Gastrocnemius medialis (tissue), 4 donors: ENCODE results near the gene DENND5B. TPM values are rescaled to one million over a fixed set of nuclear protein-coding genes. Genes with fewer than 3 reads are reported as not detected.

ENCODE experiments used
- ATAC-seq, 2 donors: fragments of 150-250 bp; one replicate each; pipeline ENCODE4 v1.9.1; 2016
- DNase-seq, 2 donors: peaks; one replicate each; pipeline ENCODE4 v3.0.0-alpha.2; 2019
- H3K27ac ChIP-seq, 4 donors: fragments of 200-600 bp; sonication (generic); 1 replicate in 1 of 4; 2 replicates in 3 of 4; pipeline ENCODE4 v1.5.1; 2016 to 2018; ENCODE audit warnings: mild to moderate bottlenecking in 2 of 4, moderate library complexity in 1 of 4
- H3K27me3 ChIP-seq, 3 donors: fragments of 200-600 bp; sonication (generic) in 2 of 3; 1 replicate in 1 of 3; 2 replicates in 2 of 3; pipeline versions ENCODE4 v1.5.1 to v1.6.0; 2016 to 2019; ENCODE audit warnings: mild to moderate bottlenecking in 1 of 3, moderate library complexity in 1 of 3
- H3K36me3 ChIP-seq, 2 donors: fragments of 200-600 bp; sonication (generic) in 1 of 2; one replicate each; pipeline ENCODE4 v1.5.1; 2017 to 2018
- H3K4me1 ChIP-seq, 2 donors: fragments of 200-600 bp; sonication (generic) in 1 of 2; one replicate each; pipeline ENCODE4 v1.5.1; 2016 to 2017; ENCODE audit warnings: mild to moderate bottlenecking in 2 of 2
- H3K4me3 ChIP-seq, 4 donors: fragments of 200-600 bp; sonication (generic) in 3 of 4; 1 replicate in 1 of 4; 2 replicates in 3 of 4; pipeline ENCODE4 v1.5.1; 2016 to 2019; ENCODE audit warnings: mild to moderate bottlenecking in 2 of 4
- H3K9me3 ChIP-seq, 3 donors: fragments of 200-600 bp; sonication (generic) in 2 of 3; 1 replicate in 1 of 3; 2 replicates in 2 of 3; pipeline ENCODE4 v1.5.1; 2016 to 2019
- POLR2A ChIP-seq, 2 donors: fragments of 450-650 bp; IDR thresholded peaks; one replicate each; pipeline ENCODE4 v1.6.1; 2017; ENCODE audit warnings: antibody characterized with exemption in 2 of 2, mild to moderate bottlenecking in 2 of 2, moderate library complexity in 2 of 2
- in situ Hi-C, 4 donors: fragments of 200-750 bp; cut with MboI; loops; one replicate each; pipeline versions ENCODE4 v1.15.0 to v1.8.0; 2017; ENCODE audit warnings: low sequenced_read_pairs in 4 of 4
- intact Hi-C: fragments of 100-400 bp; cut with DNase I; formaldehyde crosslinking; loops from one replicate; pipeline ENCODE4 v1.15.1; 2023; ENCODE audit warnings: low total_unique reads
- total RNA-seq, 4 donors: library from RNA; depleted of rRNA; stranded (reverse); fragments of >200 nt; gene quantifications; one replicate each; pipeline versions ENCODE4 v1.1.0 to v1.2.3, GENCODE V29; 2016
- TF ChIP-seq, protein P1 (sequence below), 5 experiments: fragments of 450-650 bp in 3 of 5; fragments of 200-600 bp in 2 of 5; sonication (generic) in 2 of 5; IDR thresholded peaks in 4 of 5; conservative IDR thresholded peaks in 1 of 5; 1 replicate in 4 of 5; 2 replicates in 1 of 5; pipeline ENCODE4 v1.5.1; 2016 to 2019; ENCODE audit warnings: antibody characterized with exemption in 5 of 5, mild to moderate bottlenecking in 3 of 5, moderate library complexity in 3 of 5

DENND5B gene
- total RNA-seq, 4 donors from 2014 or later: 12.5 to 33.7 (median 26.7) TPM

DNA sequence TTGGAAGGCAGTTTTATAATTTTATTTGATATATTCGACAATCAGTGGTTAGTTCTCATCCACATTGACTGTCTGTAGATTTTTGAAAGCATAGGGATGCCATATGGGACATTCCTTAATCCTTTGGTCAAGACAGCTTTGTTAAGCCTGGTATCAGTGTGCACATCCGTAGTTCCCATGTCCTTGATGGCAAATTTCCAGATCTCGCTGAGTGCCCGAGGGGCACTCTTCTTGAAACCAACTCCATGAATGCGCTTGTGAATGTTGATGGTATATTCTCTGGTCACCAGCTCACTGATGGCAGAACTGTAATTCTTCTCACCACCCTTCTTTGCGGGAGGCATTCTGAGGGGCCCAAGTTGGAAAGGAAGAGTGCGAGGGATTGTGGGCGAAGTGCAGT is 6.1 kb upstream of the DENND5B start:
- DNase-seq (no peak), ATAC-seq (no peak)
- Histone ChIP-seq H3K9me3 (no peaks in the 10 kb centered on the region), H3K4me1 (peaks cover 0 to 5% of the 10 kb centered on the region in 2 donors), H3K36me3 (no peaks in the 10 kb centered on the region), H3K27ac (no peak overlapping the region), H3K27me3 (no peaks in the 10 kb centered on the region), H3K4me3 (no peak overlapping the region)
- in situ Hi-C loops (no loop called here), intact Hi-C loops (no loop called here)
- TF ChIP-seq POLR2A (IDR thresholded peaks at IDR 0.05): no peak

DNA sequence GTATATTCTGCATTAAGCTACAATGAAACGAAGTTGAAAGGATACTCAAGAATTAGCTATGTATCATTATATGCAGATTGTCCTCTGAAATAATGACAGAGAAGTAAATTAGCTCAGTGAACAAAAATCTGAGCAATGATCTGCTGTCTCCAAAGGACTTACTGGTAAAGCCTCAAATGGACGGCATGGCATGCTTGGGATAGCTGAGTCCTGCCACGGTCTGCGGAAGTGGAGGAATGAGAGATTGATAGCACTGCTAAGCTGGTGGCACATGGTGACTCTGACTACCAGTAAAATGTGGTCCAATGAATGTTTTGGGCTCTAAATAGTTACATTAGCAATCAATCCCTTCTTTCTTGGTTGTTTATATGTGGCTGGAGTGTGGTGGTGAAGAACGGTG is 3.7 kb upstream of the DENND5B start:
- ATAC-seq: no peak
- intact Hi-C loops: loop anchor here (5.0 kb wide), 4 partner anchors 43 to 267 kb away; partner anchors contain the start of genes AMN1 and SINHCAF
- TF ChIP-seq, protein P1, sequence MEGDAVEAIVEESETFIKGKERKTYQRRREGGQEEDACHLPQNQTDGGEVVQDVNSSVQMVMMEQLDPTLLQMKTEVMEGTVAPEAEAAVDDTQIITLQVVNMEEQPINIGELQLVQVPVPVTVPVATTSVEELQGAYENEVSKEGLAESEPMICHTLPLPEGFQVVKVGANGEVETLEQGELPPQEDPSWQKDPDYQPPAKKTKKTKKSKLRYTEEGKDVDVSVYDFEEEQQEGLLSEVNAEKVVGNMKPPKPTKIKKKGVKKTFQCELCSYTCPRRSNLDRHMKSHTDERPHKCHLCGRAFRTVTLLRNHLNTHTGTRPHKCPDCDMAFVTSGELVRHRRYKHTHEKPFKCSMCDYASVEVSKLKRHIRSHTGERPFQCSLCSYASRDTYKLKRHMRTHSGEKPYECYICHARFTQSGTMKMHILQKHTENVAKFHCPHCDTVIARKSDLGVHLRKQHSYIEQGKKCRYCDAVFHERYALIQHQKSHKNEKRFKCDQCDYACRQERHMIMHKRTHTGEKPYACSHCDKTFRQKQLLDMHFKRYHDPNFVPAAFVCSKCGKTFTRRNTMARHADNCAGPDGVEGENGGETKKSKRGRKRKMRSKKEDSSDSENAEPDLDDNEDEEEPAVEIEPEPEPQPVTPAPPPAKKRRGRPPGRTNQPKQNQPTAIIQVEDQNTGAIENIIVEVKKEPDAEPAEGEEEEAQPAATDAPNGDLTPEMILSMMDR (IDR thresholded peaks at IDR 0.05 in 4 of 5, conservative IDR thresholded peaks at IDR 0.05 in 1 of 5): no peak
- no peak for TF ChIP-seq POLR2A (IDR thresholded peaks at IDR 0.05)
- Histone ChIP-seq H3K27me3 (no peaks in the 10 kb centered on the region), H3K36me3 (no peaks in the 10 kb centered on the region), H3K27ac (no peak overlapping the region), H3K4me3 (no peak overlapping the region), H3K9me3 (no peaks in the 10 kb centered on the region), H3K4me1 (peaks cover 0 to 5% of the 10 kb centered on the region in 2 donors)
- in situ Hi-C loops: no loop called here
- DNase-seq: no peak

DNA sequence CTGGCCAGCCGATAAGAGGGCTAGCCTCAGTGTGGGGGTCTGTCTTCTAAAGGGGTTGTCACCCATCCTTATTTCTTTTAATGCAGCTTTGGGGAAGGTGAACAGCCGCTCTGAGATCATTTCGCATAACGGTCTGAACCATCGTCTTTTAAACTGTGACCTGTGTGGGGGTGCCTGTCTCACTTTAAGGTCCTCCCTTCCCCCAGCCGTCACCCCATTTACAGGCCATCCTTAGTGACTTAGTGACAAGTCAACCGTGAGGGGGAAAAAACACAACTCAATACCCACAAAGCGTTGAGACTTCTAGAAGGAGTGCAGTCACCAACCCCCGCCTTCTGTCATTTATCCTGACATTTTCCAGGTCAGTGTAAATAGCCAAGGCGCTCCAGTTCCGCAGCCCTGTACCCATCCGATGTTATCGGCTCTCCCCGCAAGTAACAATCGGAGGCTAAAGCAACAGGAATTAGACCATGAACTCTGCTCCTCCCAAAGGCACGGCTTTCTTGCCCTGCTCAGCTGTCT is 505 bp upstream of the DENND5B start:
- H3K4me1 ChIP-seq: peaks cover 11 to 20% of the 10 kb centered on the region in 2 donors
- H3K27ac ChIP-seq: peak overlapping the region; percentile 85 to 98 (median 92)
- TF ChIP-seq, protein P1 (IDR thresholded peaks at IDR 0.05 in 4 of 5, conservative IDR thresholded peaks at IDR 0.05 in 1 of 5): no peak
- no peak for TF ChIP-seq POLR2A (IDR thresholded peaks at IDR 0.05)
- H3K4me3 ChIP-seq: peak overlapping the region; percentile 67 to 92 (median 76)
- intact Hi-C loops (loop anchor here (5.0 kb wide), 4 partner anchors 46 to 264 kb away; partner anchors contain the start of genes AMN1 and SINHCAF), in situ Hi-C loops (no loop called here)
- peak; percentile 12 to 14 for ATAC-seq
- H3K36me3 ChIP-seq: no peaks in the 10 kb centered on the region
- H3K9me3 ChIP-seq: no peaks in the 10 kb centered on the region
- no peaks in the 10 kb centered on the region for H3K27me3 ChIP-seq
- peak in 1 of 2 donors; percentile 21 for DNase-seq

DNA sequence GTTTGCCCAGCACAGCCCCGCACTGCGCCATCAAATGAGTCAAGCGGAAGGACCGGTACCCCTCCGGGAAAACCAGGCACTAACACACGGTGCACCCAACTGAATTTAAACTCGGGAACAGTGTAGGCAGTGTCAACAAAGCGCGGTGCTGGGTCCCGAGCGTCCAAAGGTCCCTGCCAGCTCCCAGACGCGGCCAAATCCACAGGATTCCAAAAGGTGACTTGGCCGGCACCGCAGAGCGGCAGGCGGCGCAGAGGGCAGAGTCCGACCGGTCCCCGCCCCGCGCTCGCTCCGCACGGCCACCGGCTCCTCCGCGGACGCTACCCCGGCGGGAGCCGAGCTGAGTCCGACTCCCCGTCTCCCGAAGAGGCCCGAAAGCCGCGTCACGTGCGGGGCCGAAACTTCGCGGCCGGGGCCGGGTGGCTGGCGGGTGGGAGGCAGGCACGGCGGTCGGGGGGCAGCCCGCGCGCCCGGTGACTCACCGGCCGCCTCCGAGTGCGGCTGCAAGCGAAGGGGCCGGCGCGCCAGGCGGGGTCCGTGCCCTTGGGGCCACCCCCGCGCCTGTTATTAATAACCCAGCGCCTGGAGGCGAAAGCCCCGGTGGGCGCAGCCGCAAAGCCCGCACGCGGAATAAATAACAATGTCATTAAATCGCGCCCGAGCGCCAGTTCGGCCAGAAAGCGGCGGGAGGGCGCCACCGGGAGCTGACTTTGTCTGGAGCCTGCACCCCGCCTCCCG is 863 bp downstream of the DENND5B start:
- no peaks in the 10 kb centered on the region for H3K27me3 ChIP-seq
- in situ Hi-C loops: no loop called here
- H3K9me3 ChIP-seq: no peaks in the 10 kb centered on the region
- peak overlapping the region; percentile 90 to 98 (median 94) for H3K27ac ChIP-seq
- ATAC-seq (peak; percentile 65), DNase-seq (peak; percentile 53 to 69)
- H3K4me3 ChIP-seq: peak overlapping the region; percentile 73 to 94 (median 86)
- TF ChIP-seq, protein P1 (IDR thresholded peaks at IDR 0.05 in 4 of 5, conservative IDR thresholded peaks at IDR 0.05 in 1 of 5): no peak
- TF ChIP-seq POLR2A (IDR thresholded peaks at IDR 0.05): peak; percentile 43 to 61
- intact Hi-C loops: loop anchor here (5.0 kb wide), 4 partner anchors 47 to 263 kb away; partner anchors contain the start of genes AMN1 and SINHCAF
- no peaks in the 10 kb centered on the region for H3K36me3 ChIP-seq
- peaks cover 23 to 34% of the 10 kb centered on the region in 2 donors for H3K4me1 ChIP-seq

DNA sequence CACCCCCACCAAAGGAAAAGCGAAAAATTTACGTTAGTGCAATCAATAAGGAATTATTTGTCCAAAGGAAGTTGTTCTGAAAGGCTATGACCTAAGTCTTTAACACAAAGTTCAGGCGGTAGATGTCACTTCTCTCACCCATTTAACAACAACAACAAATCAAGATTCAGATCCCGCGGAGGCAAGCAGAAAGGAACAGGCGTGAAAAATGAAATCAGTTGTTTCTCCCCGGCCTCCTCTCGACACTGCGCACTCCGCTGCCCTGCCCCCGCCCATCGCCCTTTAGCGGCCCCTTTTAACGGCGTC is 1.4 kb downstream of the DENND5B start:
- Histone ChIP-seq H3K4me3 (peak overlapping the region; percentile 73 to 94 (median 86)), H3K27ac (peak overlapping the region; percentile 90 to 98 (median 94)), H3K36me3 (no peaks in the 10 kb centered on the region), H3K27me3 (no peaks in the 10 kb centered on the region), H3K9me3 (no peaks in the 10 kb centered on the region), H3K4me1 (peaks cover 26 to 37% of the 10 kb centered on the region in 2 donors)
- in situ Hi-C loops (no loop called here), intact Hi-C loops (no loop called here)
- no peak for ATAC-seq
- no peak for DNase-seq
- TF ChIP-seq, protein P1 (IDR thresholded peaks at IDR 0.05 in 4 of 5, conservative IDR thresholded peaks at IDR 0.05 in 1 of 5): no peak
- TF ChIP-seq POLR2A (IDR thresholded peaks at IDR 0.05): no peak
